CD4-positive, alpha-beta T cell treated with Interleukin-10 for 1 hour (primary cell): ENCODE data around the gene TTLL3.
"Not testable (repeated sequence)": the region's sequence is repeated elsewhere in the genome, so short reads cannot be mapped to it uniquely, and the experiment has no call there.

Experiments
- DNase-seq: peaks from one replicate; pipeline ENCODE4 v3.0.0-alpha.2; 2020

TTLL3 gene

GRCh38 chr3:9809615-9810432 lies at the start of gene TTLL3:
Gene TTLL3, plus strand, starts transcription at chr3:9810262. Its CDS starts 400 bp downstream, at chr3:9810662.
- peak; percentile 41 for DNase-seq

GRCh38 chr3:9760779-9761505 lies 49.1 kb upstream of the TTLL3 start:
- no peak for DNase-seq

GRCh38 chr3:9761919-9762318 lies 48.1 kb upstream of the TTLL3 start:
- DNase-seq = no peak

GRCh38 chr3:9762871-9763270 lies 47.2 kb upstream of the TTLL3 start:
- DNase-seq = no peak

- no peak for DNase-seq
Measured at GRCh38 chr3:9765865-9766264, 44.2 kb upstream of the TTLL3 start.

- no peak for DNase-seq
Measured at GRCh38 chr3:9767418-9767817, 42.6 kb upstream of the TTLL3 start.

- no peak for DNase-seq
Measured at GRCh38 chr3:9768141-9768775, 41.8 kb upstream of the TTLL3 start.

- DNase-seq = no peak
Measured at GRCh38 chr3:9769012-9769411, 41.0 kb upstream of the TTLL3 start.

- peak; percentile 58 for DNase-seq
Measured at GRCh38 chr3:9769426-9770275, 40.4 kb upstream of the TTLL3 start, which contains the start of gene CAMK1. Gene CAMK1, minus strand, starts transcription at chr3:9769947. Its CDS starts 2,198 bp downstream, at chr3:9767749.

GRCh38 chr3:9770276-9770812 lies 39.7 kb upstream of the TTLL3 start:
- no peak for DNase-seq

- DNase-seq = not testable (repeated sequence)
Measured at GRCh38 chr3:9771007-9771406, 39.1 kb upstream of the TTLL3 start.

- no peak for DNase-seq
Measured at GRCh38 chr3:9776896-9777693, 33.0 kb upstream of the TTLL3 start.

- no peak for DNase-seq
Measured at GRCh38 chr3:9777694-9778021, 32.4 kb upstream of the TTLL3 start.

GRCh38 chr3:9778143-9779074 lies 31.7 kb upstream of the TTLL3 start:
- no peak for DNase-seq

GRCh38 chr3:9779075-9779593 lies 30.9 kb upstream of the TTLL3 start:
- no peak for DNase-seq

GRCh38 chr3:9779721-9780457 lies 30.2 kb upstream of the TTLL3 start:
- peak; percentile 53 for DNase-seq

- no peak for DNase-seq
Measured at GRCh38 chr3:9780458-9780812, 29.6 kb upstream of the TTLL3 start.

- DNase-seq = no peak
Measured at GRCh38 chr3:9780910-9781309, 29.2 kb upstream of the TTLL3 start.

GRCh38 chr3:9781551-9781950 lies 28.5 kb upstream of the TTLL3 start:
- no peak for DNase-seq
